ENCODE measurements around the gene TRAPPC5.
A peak's percentile ranks its signal among the peaks of the same experiment; 100 is the strongest.
"Not testable (repeated sequence)": the region's sequence is repeated elsewhere in the genome, so short reads cannot be mapped to it uniquely, and the experiment has no call there.

The TRAPPC5 gene

GRCh38 chr19:7680606-7681339 lies at the start of gene TRAPPC5:
TRAPPC5 (plus strand) TSS chr19:7680833; CDS start chr19:7682254, 1,421 bp downstream.
- DNase-seq (ENCODE audit: low read depth in 1 of 2, low spot score in 1 of 2): peak; percentile 70 to 84

- DNase-seq (ENCODE audit: low read depth in 1 of 2, low spot score in 1 of 2): no peak
These were observed 49.1 kb upstream of the TRAPPC5 start for GRCh38 chr19:7631577-7631976.

DNA sequence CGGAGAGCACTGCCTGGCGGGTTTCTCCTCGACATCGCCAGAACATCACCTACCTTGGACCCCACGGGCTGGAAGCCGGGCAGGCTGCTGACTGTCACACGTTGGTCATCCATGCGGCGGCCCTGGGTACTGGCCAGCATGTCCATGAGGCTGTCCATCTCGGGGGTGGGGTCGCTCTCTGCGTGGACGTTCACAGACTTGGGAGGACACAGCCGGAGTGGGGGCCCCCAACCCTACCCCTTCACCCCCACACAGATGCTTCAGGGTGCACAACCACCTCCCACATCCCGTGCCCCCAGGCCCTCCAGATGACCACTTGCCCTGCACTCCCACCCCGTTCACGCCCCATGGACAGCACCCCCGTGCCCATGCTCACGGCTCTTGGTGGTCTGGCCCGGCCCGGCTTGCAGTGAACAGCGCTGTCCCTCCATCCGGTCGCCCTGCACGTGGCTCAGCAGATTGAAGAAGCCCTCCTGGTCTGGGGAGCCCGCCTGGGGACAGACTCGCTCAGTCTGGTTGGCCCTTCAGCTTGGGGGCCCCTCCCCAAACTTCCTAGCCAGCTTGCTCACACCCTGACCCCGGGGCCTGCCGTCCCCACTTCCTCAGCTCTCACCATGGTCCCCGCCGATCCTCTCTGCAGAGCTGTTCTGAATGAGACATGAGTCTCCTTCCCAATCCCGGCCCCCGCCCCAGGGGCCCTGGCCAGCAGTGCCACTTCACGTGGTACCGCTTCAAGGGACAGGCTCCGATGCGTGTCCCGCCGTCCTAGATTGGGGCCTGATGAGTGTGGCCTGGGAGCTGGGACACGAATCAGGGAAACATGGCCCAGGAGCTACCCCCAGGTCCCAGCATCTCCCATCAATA lies 48.1 kb upstream of the TRAPPC5 start:
- DNase-seq (ENCODE audit: low read depth in 1 of 2, low spot score in 1 of 2): no peak

DNA sequence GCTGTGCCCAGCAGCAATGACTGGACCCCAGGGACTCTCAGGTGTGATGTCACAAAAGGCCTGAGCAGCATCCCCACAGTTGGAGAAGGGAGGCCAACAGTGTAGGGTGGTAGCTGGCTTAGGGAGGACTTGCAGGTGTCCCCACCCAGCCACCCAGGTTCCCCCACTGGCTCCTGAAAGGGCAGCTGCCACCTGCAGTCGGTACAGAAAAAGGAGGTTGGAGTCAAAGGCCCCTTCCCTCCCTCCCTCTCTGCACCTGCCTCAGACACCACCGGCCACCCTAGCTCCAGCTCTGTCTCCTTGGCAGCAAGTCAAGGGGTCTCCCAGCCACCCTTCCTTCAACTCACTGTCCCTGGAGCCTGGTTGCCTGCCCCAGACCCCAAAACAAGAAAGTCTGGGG lies 46.9 kb upstream of the TRAPPC5 start, which contains the start of gene PCP2:
TSS of gene PCP2 (minus strand) at position 22 of the 400 bp plus-strand sequence. CDS start 262 bp downstream, outside the sequence.
- no peak for DNase-seq (ENCODE audit: low read depth in 1 of 2, low spot score in 1 of 2)

- DNase-seq (ENCODE audit: low read depth in 1 of 2, low spot score in 1 of 2): no peak
These were observed 45.0 kb upstream of the TRAPPC5 start for GRCh38 chr19:7635670-7636069.

DNA sequence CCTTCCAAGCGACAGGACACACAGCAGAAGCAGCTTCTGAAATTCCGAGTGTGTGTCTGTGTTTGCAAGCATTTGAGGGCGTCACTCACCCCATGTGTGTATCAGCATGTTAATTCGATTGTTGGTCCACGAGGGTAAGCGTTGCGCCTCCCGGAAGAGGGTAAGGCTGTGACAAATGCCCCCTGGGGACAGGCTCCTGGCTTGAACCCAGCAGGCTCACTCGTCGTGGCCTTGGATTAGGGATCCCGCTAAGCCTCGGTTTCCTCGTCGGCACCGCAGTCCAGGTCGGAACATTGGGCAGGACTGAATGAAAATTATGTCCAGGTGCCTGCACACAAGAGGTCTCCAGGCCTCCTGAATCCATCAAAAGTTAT lies 44.3 kb upstream of the TRAPPC5 start:
- no peak for DNase-seq (ENCODE audit: low read depth in 1 of 2, low spot score in 1 of 2)

DNA sequence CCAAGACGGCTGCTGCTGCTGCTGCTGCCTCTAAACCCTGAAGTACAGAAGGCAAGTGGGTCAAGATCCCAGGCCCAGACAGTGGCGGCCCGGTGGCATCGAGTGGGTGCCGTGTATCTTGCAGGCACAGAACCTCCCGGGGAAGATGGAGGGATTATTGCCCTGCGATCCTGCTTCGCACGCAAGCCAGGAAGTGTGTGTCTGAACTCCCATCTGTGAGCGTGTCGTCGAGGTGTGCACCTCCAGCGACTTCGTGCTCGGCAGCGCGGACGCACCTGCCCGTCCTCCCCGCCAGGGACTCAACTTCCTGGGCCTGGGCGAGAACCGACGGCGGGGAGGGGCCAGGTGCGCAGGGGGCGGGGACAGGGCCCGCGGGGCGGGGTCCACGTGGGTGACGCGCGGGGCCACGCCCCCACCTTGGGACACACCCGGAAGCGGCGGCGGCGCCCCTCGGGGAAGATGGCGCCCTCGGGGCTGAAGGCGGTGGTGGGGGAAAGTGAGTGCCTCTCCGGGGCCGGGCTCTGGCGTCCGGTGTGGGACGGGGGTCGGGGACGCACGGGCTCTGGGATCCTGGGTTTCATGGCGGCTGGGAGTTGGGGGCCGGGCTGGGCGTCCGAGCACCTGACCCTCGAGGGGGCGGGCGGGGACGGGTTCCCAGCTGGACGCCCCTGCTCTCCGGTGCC lies 43.8 kb upstream of the TRAPPC5 start, which contains the start of gene STXBP2:
TSS of gene STXBP2 (plus strand) at position 420 of the 683 bp plus-strand sequence. CDS start at position 460, 40 bp downstream.
- peak; percentile 92 to 93 for DNase-seq (ENCODE audit: low read depth in 1 of 2, low spot score in 1 of 2)

- no peak for DNase-seq (ENCODE audit: low read depth in 1 of 2, low spot score in 1 of 2)
These were observed 43.0 kb upstream of the TRAPPC5 start for GRCh38 chr19:7637374-7638256.

- DNase-seq (ENCODE audit: low read depth in 1 of 2, low spot score in 1 of 2): no peak
These were observed 41.7 kb upstream of the TRAPPC5 start for GRCh38 chr19:7638802-7639465.

DNA sequence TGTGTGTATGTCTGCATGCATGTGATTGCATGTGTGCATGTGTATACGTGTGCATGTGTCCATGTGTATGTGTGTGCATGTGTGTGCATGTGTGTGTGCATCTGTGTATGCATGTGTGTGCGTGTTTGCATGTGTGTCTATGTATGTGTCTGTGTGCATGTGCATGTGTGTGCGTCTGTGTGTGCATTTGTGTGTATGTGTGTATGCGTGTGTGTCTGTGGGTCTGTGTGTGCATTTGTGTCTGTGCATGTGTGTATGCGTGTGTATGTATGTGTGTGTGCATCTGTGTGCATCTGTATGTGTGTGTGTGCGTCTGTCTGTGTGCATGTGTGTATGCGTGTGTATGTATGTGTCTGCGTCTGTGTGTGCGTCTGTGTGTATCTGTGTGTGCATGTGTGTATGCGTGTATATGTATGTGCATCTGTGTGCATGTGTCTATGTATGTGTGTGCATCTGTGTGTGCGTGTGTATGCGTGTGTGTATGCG lies 40.7 kb upstream of the TRAPPC5 start:
- no peak for DNase-seq (ENCODE audit: low read depth in 1 of 2, low spot score in 1 of 2)

DNA sequence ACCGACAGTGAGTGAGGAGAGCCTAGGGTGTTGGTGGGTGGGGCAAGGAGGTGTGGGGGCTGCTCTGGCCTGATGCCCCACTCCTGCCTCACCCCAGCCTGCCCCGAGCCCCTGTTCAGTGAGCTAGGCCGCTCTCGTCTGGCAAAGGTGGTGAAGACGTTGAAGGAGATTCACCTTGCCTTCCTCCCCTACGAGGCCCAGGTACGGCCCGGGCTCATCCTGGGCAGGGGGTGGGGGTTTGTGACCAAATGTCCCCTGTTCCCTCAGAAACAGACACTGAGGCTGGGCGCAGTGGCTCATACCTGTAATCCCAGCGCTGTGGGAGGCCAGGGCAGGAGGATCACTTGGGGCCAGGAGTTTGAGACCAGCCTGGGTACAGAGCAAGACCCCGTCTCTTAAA lies 39.8 kb upstream of the TRAPPC5 start:
- DNase-seq (ENCODE audit: low read depth in 1 of 2, low spot score in 1 of 2): no peak

- DNase-seq (ENCODE audit: low read depth in 1 of 2, low spot score in 1 of 2): no peak
These were observed 39.0 kb upstream of the TRAPPC5 start for GRCh38 chr19:7641290-7642276.

GRCh38 chr19:7642295-7643030 lies 38.2 kb upstream of the TRAPPC5 start:
- no peak for DNase-seq (ENCODE audit: low read depth in 1 of 2, low spot score in 1 of 2)

DNA sequence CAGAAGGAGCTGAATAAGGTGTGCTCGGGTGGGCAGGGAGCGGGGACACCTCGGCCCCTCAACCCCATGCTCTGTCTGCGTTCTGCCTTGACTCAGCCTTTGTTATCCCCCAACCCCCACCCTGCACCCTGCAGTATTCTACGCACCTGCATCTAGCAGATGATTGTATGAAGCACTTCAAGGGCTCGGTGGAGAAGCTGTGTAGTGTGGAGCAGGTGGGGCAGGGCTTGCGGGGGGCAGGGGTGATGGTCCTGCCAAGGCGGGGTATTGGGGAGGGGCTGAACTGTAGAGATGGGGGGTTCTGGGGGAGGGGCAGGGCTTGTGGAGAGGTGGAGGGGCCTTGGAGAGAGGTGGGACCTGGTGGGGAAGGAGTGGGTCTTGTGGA lies 37.6 kb upstream of the TRAPPC5 start:
- no peak for DNase-seq (ENCODE audit: low read depth in 1 of 2, low spot score in 1 of 2)

GRCh38 chr19:7643629-7644549 lies 36.7 kb upstream of the TRAPPC5 start:
- DNase-seq (ENCODE audit: low read depth in 1 of 2, low spot score in 1 of 2): not testable (repeated sequence)

DNA sequence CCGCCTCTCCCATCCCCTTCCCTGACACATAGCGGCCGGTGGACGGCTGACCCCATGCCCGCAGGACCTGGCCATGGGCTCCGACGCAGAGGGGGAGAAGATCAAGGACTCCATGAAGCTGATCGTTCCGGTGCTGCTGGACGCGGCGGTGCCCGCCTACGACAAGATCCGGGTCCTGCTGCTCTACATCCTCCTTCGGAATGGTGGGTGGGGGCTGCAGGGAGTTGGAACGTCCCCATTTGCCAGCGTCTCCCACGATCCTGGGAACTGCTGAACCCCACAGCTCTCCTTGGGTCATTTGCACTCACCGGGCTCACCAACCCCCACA lies 36.1 kb upstream of the TRAPPC5 start:
- DNase-seq (ENCODE audit: low read depth in 1 of 2, low spot score in 1 of 2): no peak

- DNase-seq (ENCODE audit: low read depth in 1 of 2, low spot score in 1 of 2): no peak
These were observed 35.5 kb upstream of the TRAPPC5 start for GRCh38 chr19:7645163-7645562.

Measured in activated T-helper 1 cell treated with anti-CD3 and anti-CD28 coated beads, Interleukin-2, amount 50 U/mL, for 16 hours (primary cell).